Stimulated activated CD4-positive, alpha-beta T cell treated with anti-CD3 and anti-CD28 coated beads, Interleukin-15, amount 100 ng/mL, for 48 hours (primary cell): ENCODE measurements around the gene GSK3A.

Experiments
- DNase-seq, 2 donors: peaks; one replicate each; pipeline ENCODE4 v3.0.0-alpha.2; 2020; ENCODE audit warnings: low read depth in 2 of 2

GSK3A gene

GRCh38 chr19:42281146-42281826 is 38.9 kb upstream of the GSK3A start:
- DNase-seq, result no peak

DNA sequence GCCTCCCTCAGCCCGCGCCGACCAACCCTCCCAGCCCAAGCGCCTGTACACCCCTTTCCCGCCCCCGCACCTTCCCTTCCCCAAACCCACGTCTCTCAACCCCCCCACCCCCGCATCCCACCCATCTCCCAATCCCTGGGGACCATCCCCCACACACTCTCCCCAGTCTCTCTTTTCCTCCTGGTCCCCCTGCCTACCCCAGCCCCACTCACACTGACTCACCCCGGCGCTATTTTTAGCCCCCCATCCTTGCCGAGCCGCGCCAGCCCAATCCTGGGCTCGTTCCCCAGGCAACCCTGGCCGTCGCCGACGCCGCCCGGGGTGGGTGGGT is 38.4 kb upstream of the GSK3A start:
- no peak for DNase-seq

- DNase-seq, result peak; percentile 85
Observed at GRCh38 chr19:42279902-42280814, 37.8 kb upstream of the GSK3A start.

DNA sequence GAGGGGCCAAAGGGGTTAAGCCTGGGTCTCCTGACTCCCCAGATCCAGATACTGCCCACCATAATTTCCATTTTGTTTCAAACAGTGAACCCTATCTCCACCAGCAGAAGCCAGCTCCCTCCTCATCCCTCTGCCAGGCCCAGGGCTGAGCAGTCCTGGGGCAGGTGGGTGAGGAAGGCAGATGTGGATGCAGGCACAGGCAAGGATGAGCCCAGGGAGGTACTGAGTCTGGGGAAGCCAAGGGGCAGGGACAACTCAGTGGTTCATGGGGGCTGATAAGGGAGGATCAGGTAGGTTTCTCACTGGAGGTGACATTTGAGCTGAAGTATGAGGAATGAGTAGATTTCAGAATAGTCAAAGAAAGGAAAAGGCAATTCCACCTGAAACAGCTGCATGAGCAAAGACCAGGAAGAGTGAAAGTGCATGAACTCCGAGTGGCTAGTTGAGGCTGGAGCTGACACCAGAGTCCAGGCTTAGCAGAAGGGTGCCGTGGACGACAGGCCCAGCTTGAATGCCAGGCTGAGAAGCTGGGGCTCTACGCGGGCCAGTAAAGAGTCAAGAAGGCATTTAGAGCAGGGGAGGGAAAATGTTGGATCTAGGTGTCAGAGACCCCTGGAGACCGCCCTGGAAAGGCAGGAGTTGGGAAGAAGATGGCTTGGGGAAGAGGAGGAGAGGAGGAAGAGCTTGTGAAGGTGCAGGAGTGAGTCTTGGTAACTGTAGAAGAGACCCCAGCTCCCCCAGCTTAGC is 36.9 kb upstream of the GSK3A start:
- no peak for DNase-seq

GRCh38 chr19:42278452-42279154 is 36.2 kb upstream of the GSK3A start:
- DNase-seq, result no peak

- DNase-seq, result no peak
Observed at GRCh38 chr19:42277821-42278451, 35.5 kb upstream of the GSK3A start.

DNA sequence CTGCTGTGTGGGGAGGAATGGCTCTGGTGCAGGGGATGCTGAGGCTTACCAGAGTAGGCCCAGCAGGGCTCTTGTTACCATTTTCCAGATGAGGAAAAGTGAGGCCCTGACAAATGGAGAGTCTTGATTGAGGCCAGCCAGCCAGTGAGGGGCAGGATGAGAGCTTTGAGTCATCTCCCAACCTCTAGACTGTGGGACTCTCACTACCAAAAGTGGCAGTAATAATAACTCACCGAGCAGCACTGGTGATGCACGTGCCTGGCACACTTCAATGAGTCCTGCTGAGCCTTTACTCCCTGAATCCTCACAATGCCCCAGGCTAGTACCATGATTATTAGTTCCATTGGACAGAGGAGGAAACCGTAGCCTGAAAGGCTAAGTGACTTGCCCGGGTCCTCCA is 34.4 kb upstream of the GSK3A start:
- no peak for DNase-seq

DNA sequence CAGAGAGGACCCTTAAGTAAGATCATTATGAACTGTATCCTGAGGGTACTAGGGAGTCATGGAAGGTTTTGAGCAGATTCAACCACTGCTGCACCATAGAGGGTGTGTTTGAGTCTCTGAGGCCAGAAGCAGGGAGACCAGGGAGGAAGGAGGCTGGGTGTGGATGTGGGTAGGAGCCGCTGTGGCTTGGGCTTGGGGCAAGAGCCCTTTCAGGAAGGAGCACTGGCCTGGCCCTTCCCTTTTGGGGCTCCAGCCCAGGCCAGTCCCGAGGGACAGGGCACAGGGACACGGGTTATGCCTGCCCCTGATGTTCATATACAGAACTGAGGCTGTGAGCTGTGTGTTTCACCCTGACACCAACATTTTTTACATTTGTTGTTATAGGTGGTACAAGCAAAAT is 33.9 kb upstream of the GSK3A start:
- no peak for DNase-seq

DNA sequence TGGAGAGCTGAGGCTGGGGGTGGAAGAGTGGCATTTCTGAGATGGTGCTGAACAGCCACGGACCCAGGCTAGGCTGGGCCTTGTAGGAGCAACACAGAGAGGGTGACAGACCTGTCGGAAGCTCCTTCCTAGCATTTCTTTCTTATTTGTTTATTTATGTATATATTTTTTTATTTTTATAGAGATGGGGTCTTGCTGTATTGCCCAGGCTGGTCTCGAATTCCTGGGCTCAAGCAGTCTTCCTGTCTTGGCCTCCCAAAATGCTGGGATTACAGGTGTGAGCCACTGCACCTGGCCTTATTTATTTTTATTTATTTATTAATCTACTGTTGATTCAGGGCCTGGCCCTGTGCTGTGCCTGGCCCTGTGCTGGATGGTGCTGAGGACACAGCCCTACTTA is 33.1 kb upstream of the GSK3A start:
- DNase-seq, result no peak

DNA sequence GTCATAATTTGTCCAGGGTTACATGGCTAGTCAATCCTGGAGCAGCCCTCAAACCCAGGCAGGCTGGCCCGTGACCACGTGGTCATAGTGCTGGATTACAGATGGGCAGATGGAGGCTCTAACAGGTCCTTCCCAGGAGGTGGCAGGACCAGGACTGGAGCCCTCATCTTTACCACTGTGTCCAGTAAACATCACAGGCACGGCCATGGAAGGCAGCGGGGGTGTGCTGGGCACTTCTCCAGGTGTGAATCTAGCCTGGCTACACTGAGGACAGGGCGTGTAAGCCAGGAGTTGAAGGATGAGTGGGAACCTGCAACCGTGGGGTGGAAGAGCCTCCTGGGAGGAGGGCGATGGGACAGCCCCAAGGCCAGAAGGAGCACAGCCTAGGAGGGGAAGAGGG is 32.7 kb upstream of the GSK3A start:
- no peak for DNase-seq

- DNase-seq, result no peak
Observed at GRCh38 chr19:42274065-42274682, 31.8 kb upstream of the GSK3A start.

DNA sequence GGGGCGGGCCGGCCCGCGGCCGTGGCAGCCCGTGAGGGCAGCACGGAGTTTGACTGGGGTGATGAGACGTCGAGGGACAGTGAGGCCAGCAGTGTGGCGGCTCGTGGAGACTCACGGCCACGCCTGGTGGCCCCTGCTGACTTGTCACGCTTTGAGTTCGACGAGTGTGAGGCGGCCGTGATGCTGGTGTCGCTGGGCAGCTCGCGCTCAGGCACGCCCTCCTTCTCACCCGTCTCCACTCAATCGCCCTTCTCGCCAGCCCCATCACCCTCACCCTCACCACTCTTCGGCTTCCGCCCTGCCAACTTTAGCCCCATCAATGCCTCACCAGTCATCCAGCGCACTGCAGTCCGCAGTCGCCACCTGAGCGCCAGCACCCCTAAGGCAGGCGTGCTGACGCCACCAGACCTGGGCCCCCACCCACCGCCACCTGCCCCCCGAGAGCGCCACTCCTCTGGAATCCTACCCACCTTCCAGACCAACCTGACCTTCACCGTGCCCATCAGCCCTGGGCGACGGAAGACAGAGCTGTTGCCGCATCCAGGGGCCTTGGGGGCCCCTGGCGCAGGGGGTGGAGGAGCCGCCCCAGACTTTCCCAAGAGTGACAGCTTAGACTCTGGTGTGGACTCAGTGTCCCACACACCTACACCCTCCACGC is 31.1 kb upstream of the GSK3A start:
- no peak for DNase-seq

DNA sequence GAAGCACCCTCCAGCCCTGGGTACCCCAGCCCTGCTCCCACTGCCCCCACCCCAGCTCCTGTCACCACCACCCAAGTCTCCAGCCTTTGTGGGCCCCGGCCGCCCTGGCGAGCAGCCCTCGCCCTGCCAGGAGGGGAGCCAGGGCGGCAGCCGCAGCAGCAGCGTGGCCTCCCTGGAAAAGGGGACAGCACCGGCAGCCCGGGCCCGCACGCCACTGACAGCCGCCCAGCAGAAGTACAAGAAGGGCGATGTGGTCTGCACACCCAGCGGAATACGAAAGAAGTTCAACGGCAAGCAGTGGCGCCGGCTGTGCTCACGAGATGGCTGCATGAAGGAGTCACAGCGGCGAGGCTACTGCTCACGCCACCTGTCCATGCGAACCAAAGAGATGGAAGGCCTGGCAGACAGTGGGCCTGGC is 30.6 kb upstream of the GSK3A start:
- no peak for DNase-seq

GRCh38 chr19:42272535-42272897 is 30.1 kb upstream of the GSK3A start:
- DNase-seq, result no peak

DNA sequence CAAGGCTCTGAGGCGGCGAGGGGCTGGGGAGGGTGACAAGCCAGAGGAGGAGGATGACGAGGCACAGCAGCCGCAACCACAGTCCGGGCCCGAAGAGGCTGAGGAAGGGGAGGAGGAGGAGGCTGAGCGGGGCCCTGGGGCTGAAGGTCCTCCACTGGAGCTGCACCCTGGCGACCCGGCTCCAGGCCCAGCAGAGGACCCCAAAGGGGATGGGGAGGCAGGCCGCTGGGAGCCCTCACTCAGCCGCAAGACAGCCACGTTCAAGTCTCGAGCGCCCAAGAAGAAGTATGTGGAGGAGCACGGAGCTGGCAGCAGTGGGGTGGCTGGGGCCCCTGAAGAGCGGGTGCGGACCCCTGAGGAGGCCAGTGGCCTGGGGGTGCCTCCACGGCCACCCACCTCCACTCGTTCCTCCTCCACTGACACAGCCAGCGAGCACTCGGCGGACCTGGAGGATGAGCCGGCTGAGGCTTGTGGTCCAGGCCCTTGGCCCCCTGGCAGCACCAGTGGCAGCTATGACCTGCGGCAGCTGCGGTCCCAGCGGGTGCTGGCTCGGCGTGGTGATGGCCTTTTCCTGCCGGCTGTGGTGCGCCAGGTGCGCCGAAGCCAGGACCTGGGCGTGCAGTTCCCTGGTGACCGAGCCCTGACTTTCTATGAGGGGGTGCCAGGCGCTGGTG is 29.6 kb upstream of the GSK3A start:
- no peak for DNase-seq

DNA sequence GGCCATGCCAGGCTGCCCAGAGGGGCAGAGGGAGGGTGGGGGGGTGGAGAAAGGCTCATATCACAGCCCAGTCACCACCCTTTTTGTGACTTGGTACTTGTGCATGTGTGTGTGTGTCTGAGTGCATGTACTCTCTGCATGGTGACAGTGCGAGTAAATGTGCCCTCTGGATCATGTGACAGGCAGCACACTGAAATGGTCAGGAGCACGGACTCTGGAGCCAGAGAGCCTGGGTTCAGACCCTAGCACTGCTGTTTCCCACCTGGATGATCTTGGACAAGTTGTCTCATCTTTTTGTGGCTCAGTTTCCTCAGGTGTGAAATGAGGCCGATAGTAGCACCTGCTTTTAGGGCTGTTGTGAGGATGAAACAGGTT is 28.6 kb upstream of the GSK3A start:
- DNase-seq, result no peak

DNA sequence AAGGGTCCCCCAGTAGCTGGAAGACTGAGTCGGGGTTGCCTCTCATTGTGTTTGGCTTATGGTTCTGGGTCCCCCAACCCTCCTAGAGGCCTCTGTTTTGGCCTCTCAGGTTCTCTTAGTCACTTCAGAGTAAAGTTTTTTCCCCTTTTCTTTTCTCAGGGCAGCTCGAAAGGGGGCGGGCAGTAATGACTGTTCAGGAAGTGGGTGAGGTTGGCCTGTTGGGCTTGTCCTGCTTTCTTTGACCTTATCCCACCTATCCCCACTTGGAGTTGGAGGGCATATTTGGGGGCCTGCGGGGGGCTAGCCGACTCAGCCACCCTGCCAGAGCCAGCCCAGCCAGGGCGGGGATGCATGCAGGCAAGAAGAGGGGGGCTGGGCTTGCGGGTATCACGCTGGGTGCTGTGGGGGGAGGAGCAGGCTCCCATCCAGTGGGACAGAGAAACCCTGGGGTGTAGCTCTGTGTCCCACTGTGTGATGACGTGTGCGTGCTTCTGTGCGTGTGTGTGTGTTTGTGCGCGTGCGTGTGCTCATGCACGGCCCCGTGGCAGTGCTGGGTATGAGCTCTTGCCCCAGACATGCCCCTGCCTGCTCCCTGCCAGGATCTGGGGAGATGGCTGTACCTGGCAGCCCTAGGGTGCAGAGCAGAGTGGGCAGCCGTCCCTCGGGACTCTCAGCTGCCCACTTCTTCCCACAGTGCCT is 28.1 kb upstream of the GSK3A start:
- peak; percentile 61 to 65 for DNase-seq

- DNase-seq, result no peak
Observed at GRCh38 chr19:42269478-42270345, 27.3 kb upstream of the GSK3A start.
